Stimulated activated CD4-positive, alpha-beta T cell treated with anti-CD3 and anti-CD28 coated beads, TNF-alpha, amount 100 ng/mL, for 24 hours (primary cell): Measurements from ENCODE around the gene LTB.

Experiments used
- DNase-seq, 3 experiments: peaks; one replicate each; pipeline ENCODE4 v3.0.0-alpha.2; 2020; ENCODE audit warnings: low read depth in 3 of 3

The LTB gene

GRCh38 chr6:31576897-31577578 is 5.2 kb downstream of the LTB start:
- peak in 1 of 3 experiments; percentile 70 for DNase-seq

GRCh38 chr6:31575952-31576685 is 6.1 kb downstream of the LTB start:
- no peak for DNase-seq

GRCh38 chr6:31575335-31575901 is 6.8 kb downstream of the LTB start, which contains the start of gene TNF:
Gene TNF, plus strand, starts transcription at chr6:31575565. Its CDS starts 177 bp downstream, at chr6:31575742.
- peak; percentile 73 to 88 (median 81) for DNase-seq

- DNase-seq = peak in 1 of 3 experiments; percentile 74
Measured at GRCh38 chr6:31574106-31575061, 7.8 kb downstream of the LTB start.

- DNase-seq = no peak
Measured at GRCh38 chr6:31573239-31574105, 8.8 kb downstream of the LTB start.

GRCh38 chr6:31572041-31572911 is 9.9 kb downstream of the LTB start, which contains the start of gene LTA:
Gene LTA, plus strand, starts transcription at chr6:31572289. Its CDS starts 454 bp downstream, at chr6:31572743.
- DNase-seq = peak in 2 of 3 experiments; percentile 62 to 86

GRCh38 chr6:31569861-31570536 is 12.2 kb downstream of the LTB start:
- DNase-seq = no peak

- DNase-seq = peak in 2 of 3 experiments; percentile 67 to 69
Measured at GRCh38 chr6:31568537-31568961, 13.7 kb downstream of the LTB start.

GRCh38 chr6:31567531-31568370 is 14.5 kb downstream of the LTB start:
- DNase-seq = no peak

GRCh38 chr6:31560697-31561058 is 21.5 kb downstream of the LTB start:
- DNase-seq = no peak

- peak in 1 of 3 experiments; percentile 53 for DNase-seq
Measured at GRCh38 chr6:31559958-31560696, 22.1 kb downstream of the LTB start.

GRCh38 chr6:31559606-31559957 is 22.6 kb downstream of the LTB start:
- no peak for DNase-seq

GRCh38 chr6:31558631-31559500 is 23.4 kb downstream of the LTB start:
- DNase-seq = peak in 2 of 3 experiments; percentile 61 to 80

- DNase-seq = no peak
Measured at GRCh38 chr6:31558318-31558625, 24.0 kb downstream of the LTB start.

- no peak for DNase-seq
Measured at GRCh38 chr6:31557443-31558317, 24.5 kb downstream of the LTB start.

- no peak for DNase-seq
Measured at GRCh38 chr6:31556307-31556706, 25.9 kb downstream of the LTB start.
